ENCODE data around the gene SREBF1. TPM values are rescaled to one million over a fixed set of nuclear protein-coding genes. Genes with fewer than 3 reads are reported as not detected.

SREBF1 gene
- total RNA-seq, 1 donor, result 92.0 TPM

DNA sequence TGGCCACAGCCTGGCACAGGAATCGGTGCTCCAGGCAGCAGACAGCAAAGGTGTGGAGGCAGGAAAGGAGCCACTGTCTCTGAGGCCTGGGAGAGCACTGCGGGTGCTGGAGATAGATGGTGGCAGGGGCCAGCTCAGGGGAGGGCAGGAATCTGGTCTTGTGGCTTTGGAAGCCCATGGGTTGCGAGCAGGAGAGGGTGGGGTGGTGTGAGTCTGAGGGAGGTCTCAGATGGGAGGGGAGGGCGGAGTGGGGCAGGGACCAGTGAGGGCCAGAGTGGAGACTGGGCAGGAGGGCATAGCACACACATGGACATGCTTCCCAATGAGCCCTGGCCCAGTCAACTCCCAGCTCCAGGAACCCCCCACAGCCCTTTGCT is 70.1 kb downstream of the SREBF1 start:
- TF ChIP-seq, protein P1, sequence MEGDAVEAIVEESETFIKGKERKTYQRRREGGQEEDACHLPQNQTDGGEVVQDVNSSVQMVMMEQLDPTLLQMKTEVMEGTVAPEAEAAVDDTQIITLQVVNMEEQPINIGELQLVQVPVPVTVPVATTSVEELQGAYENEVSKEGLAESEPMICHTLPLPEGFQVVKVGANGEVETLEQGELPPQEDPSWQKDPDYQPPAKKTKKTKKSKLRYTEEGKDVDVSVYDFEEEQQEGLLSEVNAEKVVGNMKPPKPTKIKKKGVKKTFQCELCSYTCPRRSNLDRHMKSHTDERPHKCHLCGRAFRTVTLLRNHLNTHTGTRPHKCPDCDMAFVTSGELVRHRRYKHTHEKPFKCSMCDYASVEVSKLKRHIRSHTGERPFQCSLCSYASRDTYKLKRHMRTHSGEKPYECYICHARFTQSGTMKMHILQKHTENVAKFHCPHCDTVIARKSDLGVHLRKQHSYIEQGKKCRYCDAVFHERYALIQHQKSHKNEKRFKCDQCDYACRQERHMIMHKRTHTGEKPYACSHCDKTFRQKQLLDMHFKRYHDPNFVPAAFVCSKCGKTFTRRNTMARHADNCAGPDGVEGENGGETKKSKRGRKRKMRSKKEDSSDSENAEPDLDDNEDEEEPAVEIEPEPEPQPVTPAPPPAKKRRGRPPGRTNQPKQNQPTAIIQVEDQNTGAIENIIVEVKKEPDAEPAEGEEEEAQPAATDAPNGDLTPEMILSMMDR (IDR thresholded peaks at IDR 0.05; ENCODE audit: insufficient read depth, low read depth, low read length), result no peak
- no peak overlapping the region for H3K4me3 ChIP-seq (ENCODE audit: low read depth, low read length)
- no peak for DNase-seq (ENCODE audit: low read depth)

DNA sequence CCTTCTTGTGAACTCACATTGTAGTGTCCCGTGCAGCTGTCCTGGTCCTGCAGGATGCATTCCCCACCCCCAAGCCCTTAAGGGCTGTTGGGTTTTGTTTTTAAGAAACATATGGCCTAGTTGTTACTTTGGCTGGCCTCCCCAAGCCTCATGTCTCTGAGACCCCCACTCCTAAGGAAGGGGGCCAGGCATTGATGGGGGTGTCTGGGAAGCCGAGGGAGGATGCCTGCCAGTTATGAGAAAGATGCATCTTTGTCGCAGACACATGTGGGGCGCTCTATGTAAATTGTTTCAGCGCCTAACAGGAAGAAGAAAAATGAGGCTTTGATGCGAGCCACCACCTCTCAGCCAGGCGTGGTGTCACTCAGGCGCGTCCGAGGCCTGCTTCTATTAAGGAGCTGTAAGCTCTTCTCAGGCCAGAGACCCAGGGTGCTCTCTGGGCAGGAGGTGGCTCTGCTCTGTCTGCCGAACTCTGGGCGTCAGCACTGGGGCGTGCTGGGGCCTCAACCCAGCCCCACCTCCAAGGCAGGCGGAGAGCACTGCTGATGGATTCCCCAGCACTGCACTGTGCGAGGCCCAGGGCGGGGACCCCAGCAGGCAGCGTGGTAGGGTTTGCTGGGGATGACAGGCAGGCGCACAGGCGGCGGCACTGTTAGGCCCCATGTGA is 70.6 kb downstream of the SREBF1 start:
- TF ChIP-seq, protein P1 (IDR thresholded peaks at IDR 0.05; ENCODE audit: insufficient read depth, low read depth, low read length), result no peak
- H3K4me3 ChIP-seq (ENCODE audit: low read depth, low read length), result no peak overlapping the region
- no peak for DNase-seq (ENCODE audit: low read depth)

DNA sequence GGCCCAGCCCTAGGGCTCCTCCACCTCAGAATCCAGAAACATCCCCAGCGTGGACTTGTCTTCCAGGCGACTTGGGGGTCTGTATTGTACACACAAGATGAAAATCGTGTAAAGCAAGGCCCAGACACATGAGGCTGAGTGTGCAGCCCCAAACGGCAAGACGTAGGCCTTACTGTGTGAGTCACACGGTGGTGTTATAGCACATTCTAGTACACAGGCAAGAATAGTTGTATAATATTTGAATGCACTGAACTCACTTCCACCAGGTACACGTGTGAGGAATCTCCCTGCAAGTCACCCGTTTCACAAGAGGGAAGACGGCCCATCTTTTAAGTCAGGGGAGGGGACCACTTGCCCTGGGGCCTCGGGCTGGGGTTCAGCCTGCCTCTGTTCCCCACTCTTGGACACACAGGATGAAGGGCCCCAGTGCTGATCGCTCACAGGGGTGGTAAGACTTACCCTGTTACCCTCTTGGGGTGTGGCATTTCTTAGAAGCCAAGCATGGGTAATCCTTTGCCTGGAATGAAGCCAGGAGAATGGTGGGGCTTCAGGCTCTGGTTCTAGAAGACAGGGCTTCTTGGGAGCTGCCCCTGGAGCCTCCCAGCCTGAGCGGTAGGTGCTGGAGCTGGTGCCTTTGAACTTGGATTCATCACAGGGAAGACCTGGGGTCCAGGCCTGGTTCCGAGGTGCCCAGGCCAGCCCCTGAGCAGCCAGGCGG is 71.3 kb downstream of the SREBF1 start:
- TF ChIP-seq, protein P1 (IDR thresholded peaks at IDR 0.05; ENCODE audit: insufficient read depth, low read depth, low read length), result no peak
- DNase-seq (ENCODE audit: low read depth), result no peak
- no peak overlapping the region for H3K4me3 ChIP-seq (ENCODE audit: low read depth, low read length)

DNA sequence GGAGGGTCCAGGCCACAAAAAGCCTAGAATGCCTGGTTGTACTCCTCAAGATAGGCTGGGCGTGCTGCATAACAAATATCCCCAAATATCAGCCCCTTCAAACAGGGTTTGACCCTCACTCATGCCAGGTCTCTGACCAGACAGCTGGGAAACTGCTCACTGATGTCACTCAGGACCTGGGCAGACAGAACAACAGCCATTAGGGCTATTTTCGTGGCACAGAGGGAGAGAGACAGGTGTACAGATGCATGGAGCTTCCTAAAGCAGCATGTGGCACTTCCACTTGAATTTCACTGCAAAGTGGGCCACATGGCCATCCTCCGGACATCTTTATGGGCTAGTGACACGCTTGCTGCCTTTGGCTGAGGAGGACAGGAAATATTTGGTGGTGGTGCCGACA is 73.1 kb downstream of the SREBF1 start:
- TF ChIP-seq, protein P1 (IDR thresholded peaks at IDR 0.05; ENCODE audit: insufficient read depth, low read depth, low read length), result no peak
- DNase-seq (ENCODE audit: low read depth), result no peak

DNA sequence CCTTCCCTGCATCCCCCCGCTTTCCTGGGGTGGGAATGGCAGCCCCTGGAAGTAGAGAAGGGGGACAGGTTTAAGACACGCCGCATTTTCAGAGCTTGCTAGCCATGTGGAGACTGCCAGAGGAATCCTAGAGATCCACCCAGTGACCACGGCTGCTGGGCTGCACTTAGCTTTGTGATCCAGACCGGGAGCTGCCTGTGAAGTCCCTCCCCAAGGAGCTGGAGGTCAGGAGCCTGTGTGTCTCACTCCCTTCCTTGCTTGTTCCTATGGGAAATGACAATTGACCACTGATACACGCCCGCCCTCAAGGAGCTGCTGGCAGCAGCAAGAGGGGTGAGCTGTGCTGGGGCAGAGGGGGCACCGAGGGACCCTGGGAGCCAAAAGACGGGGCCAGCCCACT is 73.7 kb downstream of the SREBF1 start:
- TF ChIP-seq, protein P1 (IDR thresholded peaks at IDR 0.05; ENCODE audit: insufficient read depth, low read depth, low read length), result no peak
- no peak for DNase-seq (ENCODE audit: low read depth)
- no peak overlapping the region for H3K4me3 ChIP-seq (ENCODE audit: low read depth, low read length)

More for the DNA sequence above, 73.1 kb downstream of the SREBF1 start:
- no peak overlapping the region for H3K4me3 ChIP-seq (ENCODE audit: low read depth, low read length)

DNA sequence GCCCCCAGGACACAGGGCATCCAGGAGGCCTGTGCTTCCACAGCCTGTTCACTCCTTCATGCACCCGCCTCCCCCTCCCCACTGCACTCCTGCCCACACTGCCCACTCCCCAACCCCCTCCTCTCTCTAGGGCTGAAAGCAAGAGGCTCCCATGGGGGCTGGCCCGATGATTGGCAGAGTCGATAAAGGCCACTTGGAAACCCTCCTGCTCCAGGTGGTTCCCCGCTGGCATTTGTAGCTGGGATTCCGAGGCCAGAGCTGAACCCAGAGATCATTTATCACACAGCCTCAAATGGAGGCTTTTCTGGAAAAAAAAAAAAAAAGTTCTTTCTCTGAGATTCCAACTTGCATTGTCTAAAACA is 74.1 kb downstream of the SREBF1 start:
- TF ChIP-seq, protein P1 (IDR thresholded peaks at IDR 0.05; ENCODE audit: insufficient read depth, low read depth, low read length), result no peak
- DNase-seq (ENCODE audit: low read depth), result no peak
- H3K4me3 ChIP-seq (ENCODE audit: low read depth, low read length), result no peak overlapping the region

Small RNA genes lying within 50 kb of the gene (small RNA-seq; reads per million reads assigned to genes)
- gene MIR33B (29.7 reads per million, percentile 95 among the genes with 10 or more reads in this experiment), gene MIR6777 (not detected)

Other genes with a start within 250 kb of the SREBF1 start
- gene PEMT, start 245.3 kb downstream of the SREBF1 start, total RNA-seq, result 28.9 and 36.7 TPM in 2 replicates
- 16.0 and 24.2 TPM in 2 replicates for gene RAI1, start 155.5 kb downstream of the SREBF1 start, total RNA-seq
- gene TOM1L2, start 135.4 kb upstream of the SREBF1 start, total RNA-seq, result 29.0 and 34.1 TPM in 2 replicates
- under 0.01 and 0.97 TPM in 2 replicates for gene DRC3, start 135.9 kb upstream of the SREBF1 start, total RNA-seq
- gene ATPAF2, start 202.2 kb upstream of the SREBF1 start, total RNA-seq, result 13.0 and 15.5 TPM in 2 replicates
- 6.8 and 7.8 TPM in 2 replicates for gene GID4, start 202.4 kb upstream of the SREBF1 start, total RNA-seq

All from fibroblast of villous mesenchyme (primary cell).